GM19455 (cell line): ENCODE measurements around the gene FAM13C.

Experiments used
- ATAC-seq: cut with Tn5 transposase; IDR thresholded peaks from one replicate; pipeline ENCODE4 v1.9.1; 2021; ENCODE audit not compliant: unreplicated experiment

FAM13C gene

GRCh38 chr10:59281861-59282260 is 80.5 kb downstream of the FAM13C start:
- ATAC-seq: no peak

GRCh38 chr10:59279991-59280505 is 82.3 kb downstream of the FAM13C start:
- no peak for ATAC-seq

GRCh38 chr10:59279476-59279875 is 82.9 kb downstream of the FAM13C start:
- no peak for ATAC-seq

GRCh38 chr10:59276919-59277318 is 85.4 kb downstream of the FAM13C start:
- no peak for ATAC-seq

- no peak for ATAC-seq
These were observed 86.2 kb downstream of the FAM13C start for GRCh38 chr10:59276133-59276532.

- no peak for ATAC-seq
These were observed 88.9 kb downstream of the FAM13C start for GRCh38 chr10:59273445-59273844.

GRCh38 chr10:59272061-59272460 is 90.3 kb downstream of the FAM13C start:
- no peak for ATAC-seq

- ATAC-seq: no peak
These were observed 91.2 kb downstream of the FAM13C start for GRCh38 chr10:59271160-59271559.

GRCh38 chr10:59270492-59270891 is 91.9 kb downstream of the FAM13C start:
- ATAC-seq: no peak

- no peak for ATAC-seq
These were observed 92.7 kb downstream of the FAM13C start for GRCh38 chr10:59269651-59270050.

- no peak for ATAC-seq
These were observed 93.9 kb downstream of the FAM13C start for GRCh38 chr10:59268460-59268859.

- no peak for ATAC-seq
These were observed 96.0 kb downstream of the FAM13C start for GRCh38 chr10:59266321-59266720.

- no peak for ATAC-seq
These were observed 97.2 kb downstream of the FAM13C start for GRCh38 chr10:59265141-59265540.

GRCh38 chr10:59258890-59259289 is 103.5 kb downstream of the FAM13C start:
- no peak for ATAC-seq

GRCh38 chr10:59257224-59257623 is 105.1 kb downstream of the FAM13C start:
- ATAC-seq: no peak

GRCh38 chr10:59255463-59255862 is 106.9 kb downstream of the FAM13C start:
- no peak for ATAC-seq

GRCh38 chr10:59252491-59252890 is 109.9 kb downstream of the FAM13C start:
- ATAC-seq: no peak

GRCh38 chr10:59245686-59246085 is 116.7 kb downstream of the FAM13C start:
- no peak for ATAC-seq

GRCh38 chr10:59244871-59245270 is 117.5 kb downstream of the FAM13C start:
- ATAC-seq: no peak

GRCh38 chr10:59243611-59244195 is 118.6 kb downstream of the FAM13C start:
- ATAC-seq: no peak

- no peak for ATAC-seq
These were observed 119.4 kb downstream of the FAM13C start for GRCh38 chr10:59242991-59243390.

- no peak for ATAC-seq
These were observed 120.3 kb downstream of the FAM13C start for GRCh38 chr10:59242057-59242456.

- no peak for ATAC-seq
These were observed 121.7 kb downstream of the FAM13C start for GRCh38 chr10:59240582-59241183.
